Pancreas (tissue), 10 donors: ENCODE data around the gene VAV2. TPM values are rescaled to one million over a fixed set of nuclear protein-coding genes. Genes with fewer than 3 reads are reported as not detected.

Experiments used
- ATAC-seq, 4 donors: fragments of 200-7000 bp; cut with Tn5 transposase; one replicate each; pipeline versions ENCODE4 v1.8.0 to v1.9.1; 2020; ENCODE audit warnings: mild to moderate bottlenecking in 4 of 4, moderate library complexity in 4 of 4
- DNase-seq, 6 donors: peaks; one replicate each; pipeline ENCODE4 v3.0.0-alpha.2; 2020
- FAIRE-seq: peaks from 2 replicates; lab custom pipeline; 2012; peaks lifted over from hg19 to GRCh38; lab: Jason Lieb, UNC
- H3K27ac ChIP-seq, 4 donors: fragments of 200-600 bp; sonication (generic); 1 replicate in 3 of 4; 2 replicates in 1 of 4; pipeline versions ENCODE4 v1.5.0 to v1.8.0; 2020
- H3K27me3 ChIP-seq, 4 donors: fragments of 200-600 bp; one replicate each; pipeline ENCODE4 v1.8.0; 2021
- H3K36me3 ChIP-seq, 3 donors: fragments of 200-600 bp; sonication (generic) in 1 of 3; one replicate each; pipeline versions ENCODE4 v1.5.0 to v1.8.0; 2020 to 2021
- H3K4me1 ChIP-seq, 3 donors: fragments of 200-600 bp; one replicate each; pipeline ENCODE4 v1.8.0; 2021
- H3K4me3 ChIP-seq, 4 donors: fragments of 200-600 bp; sonication (generic) in 2 of 4; one replicate each; pipeline versions ENCODE4 v1.5.0 to v1.8.0; 2020 to 2021
- H3K9me3 ChIP-seq, 4 donors: fragments of 200-600 bp; one replicate each; pipeline ENCODE4 v1.8.0; 2021
- WGBS, 2 donors: extraction: QIAGEN DNeasy Blood & Tissue Kit; methylation state at CpG; one replicate each; pipeline ENCODE4 v1.1.7; 2013; 5-methylcytosine and 5-hydroxymethylcytosine counted together
- intact Hi-C, 3 donors: fragments of 100-400 bp; cut with DNase I; formaldehyde crosslinking; loops; one replicate each; pipeline versions ENCODE4 v1.11.1 to v1.14.2; 2022
- polyA plus RNA-seq, 2 donors: library from polyadenylated mRNA; stranded (reverse); fragments of 200-250 nt; gene quantifications; one replicate each; pipeline ENCODE4 v1.2.3, GENCODE V29; 2013
- total RNA-seq, 6 donors: library from RNA; stranded (reverse); fragmentation: NEBNext Ultra II Directional in 4 of 6; extraction: Animal tissue kit (Norgen Biotek cat#: 25700) in 4 of 6; gene quantifications; one replicate each; pipeline versions ENCODE4 v1.2.1 to v1.2.4, GENCODE V29; 2021 to 2023
- TF ChIP-seq, protein P1 (sequence below), 4 donors: fragments of 200-600 bp; sonication (generic) in 3 of 4; IDR thresholded peaks; one replicate each; pipeline versions ENCODE4 v1.5.0 to v1.8.0; 2021; ENCODE audit warnings: antibody characterized with exemption in 4 of 4
- donor health status: healthy with polysubstance abuse.
- donor health status: DM: no; HTN: no; CAD: no; lungs with moderate emphysema.
- donor health status: DM: no; HTN: no; CAD: no.
- donor health status: control.
- donor health status: control.
- donor health status: Bipolar disorder and iron deficiency.
- donor health status: DM: yes; HTN: yes; CAD: no.
- donor health status: DM: no; HTN: no; CAD: no.
- donor health status: DM: no; HTN: no; CAD: no.
- donor health status: DM: yes; HTN: yes; CAD: no.

The VAV2 gene
- total and polyA plus RNA-seq, 8 donors: 20.5 to 41.0 (median 33.6) TPM

DNA sequence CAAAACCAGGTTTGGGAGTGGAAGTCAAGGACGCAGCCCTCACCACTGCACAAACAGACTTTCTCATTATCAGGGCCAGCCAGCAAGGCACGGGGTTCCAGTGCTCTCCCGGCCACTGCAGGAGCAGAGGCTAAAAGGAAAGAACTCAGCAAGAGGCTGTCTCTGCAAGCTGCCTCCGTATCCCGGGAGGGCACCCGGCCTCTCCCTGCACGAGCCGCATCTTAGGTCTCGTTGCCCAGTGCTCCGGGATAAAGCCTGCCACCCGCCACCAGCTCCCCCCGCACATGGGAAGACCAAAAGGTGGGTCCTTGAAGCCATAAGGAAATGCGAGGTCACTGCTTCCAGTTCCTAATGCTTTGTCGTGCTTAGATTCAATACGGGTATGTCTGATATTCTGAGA is 136.8 kb downstream of the VAV2 start:
- Histone ChIP-seq H3K36me3 (no peaks in the 10 kb centered on the region), H3K4me3 (no peak overlapping the region)
- FAIRE-seq: no peak

DNA sequence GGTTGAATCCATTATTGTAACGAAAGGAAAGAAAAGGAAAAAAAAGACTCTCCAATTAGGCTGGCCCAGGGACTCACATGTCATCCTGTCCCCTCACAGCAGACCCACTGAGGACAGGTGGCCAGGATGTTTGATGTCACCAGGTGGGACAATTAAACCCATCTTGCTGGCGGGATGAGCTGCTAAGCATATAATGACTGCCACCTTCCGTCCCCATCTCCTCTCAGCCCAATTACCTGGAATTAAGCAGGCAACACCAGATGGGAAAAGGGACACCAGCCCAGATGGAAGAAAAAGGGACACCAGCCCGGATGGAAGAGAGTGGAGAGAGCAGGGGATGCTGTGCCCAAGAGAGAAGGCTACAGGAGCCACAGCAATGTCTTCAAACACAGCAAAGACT is 137.4 kb downstream of the VAV2 start:
- H3K27ac ChIP-seq: peak overlapping the region in 1 of 4 donors; percentile 54
- no peaks in the 10 kb centered on the region for H3K27me3 ChIP-seq
- ATAC-seq: no peak
- TF ChIP-seq, protein P1, sequence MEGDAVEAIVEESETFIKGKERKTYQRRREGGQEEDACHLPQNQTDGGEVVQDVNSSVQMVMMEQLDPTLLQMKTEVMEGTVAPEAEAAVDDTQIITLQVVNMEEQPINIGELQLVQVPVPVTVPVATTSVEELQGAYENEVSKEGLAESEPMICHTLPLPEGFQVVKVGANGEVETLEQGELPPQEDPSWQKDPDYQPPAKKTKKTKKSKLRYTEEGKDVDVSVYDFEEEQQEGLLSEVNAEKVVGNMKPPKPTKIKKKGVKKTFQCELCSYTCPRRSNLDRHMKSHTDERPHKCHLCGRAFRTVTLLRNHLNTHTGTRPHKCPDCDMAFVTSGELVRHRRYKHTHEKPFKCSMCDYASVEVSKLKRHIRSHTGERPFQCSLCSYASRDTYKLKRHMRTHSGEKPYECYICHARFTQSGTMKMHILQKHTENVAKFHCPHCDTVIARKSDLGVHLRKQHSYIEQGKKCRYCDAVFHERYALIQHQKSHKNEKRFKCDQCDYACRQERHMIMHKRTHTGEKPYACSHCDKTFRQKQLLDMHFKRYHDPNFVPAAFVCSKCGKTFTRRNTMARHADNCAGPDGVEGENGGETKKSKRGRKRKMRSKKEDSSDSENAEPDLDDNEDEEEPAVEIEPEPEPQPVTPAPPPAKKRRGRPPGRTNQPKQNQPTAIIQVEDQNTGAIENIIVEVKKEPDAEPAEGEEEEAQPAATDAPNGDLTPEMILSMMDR (IDR thresholded peaks at IDR 0.05): no peak
- 91% methylated on average over 4 of the region's 4 CpGs for WGBS, 2 donors
- H3K4me1 ChIP-seq: peaks cover 0 to 11% (median 3%) of the 10 kb centered on the region in 3 donors
- no peak for FAIRE-seq
- H3K9me3 ChIP-seq: no peaks in the 10 kb centered on the region
- DNase-seq: no peak
- no peak overlapping the region for H3K4me3 ChIP-seq
- no peaks in the 10 kb centered on the region for H3K36me3 ChIP-seq
- intact Hi-C loops: no loop called here

More for the DNA sequence above, 136.8 kb downstream of the VAV2 start:
- Histone ChIP-seq H3K9me3 (no peaks in the 10 kb centered on the region), H3K27ac (peak overlapping the region in 3 of 4 donors; percentile 20 to 55 (median 54)), H3K4me1 (peaks cover 0 to 11% (median 3%) of the 10 kb centered on the region in 3 donors), H3K27me3 (no peaks in the 10 kb centered on the region)
- WGBS, 2 donors: 76 to 78% methylated on average over 15 of the region's 15 CpGs
- peak in 1 of 4 donors; percentile 15 for ATAC-seq
- TF ChIP-seq, protein P1 (IDR thresholded peaks at IDR 0.05): no peak
- peak in 1 of 6 donors; percentile 35 for DNase-seq
- intact Hi-C loops: no loop called here

DNA sequence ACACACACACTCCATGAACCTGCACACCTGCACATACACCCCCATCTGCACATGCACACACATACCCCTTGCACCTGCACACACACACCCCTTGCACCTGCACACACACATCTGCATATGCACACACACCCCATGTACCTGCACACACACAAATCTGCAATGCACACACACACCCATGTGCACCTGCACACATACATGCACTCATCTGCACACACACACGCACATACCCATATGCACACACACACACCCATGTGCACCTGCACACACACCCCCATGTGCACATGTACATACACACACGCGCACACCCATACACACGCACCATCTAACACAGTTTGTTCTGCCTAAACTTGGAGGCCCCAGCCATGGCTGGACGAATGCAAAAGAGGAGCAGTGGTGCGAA is 138.1 kb downstream of the VAV2 start:
- H3K27ac ChIP-seq: no peak overlapping the region
- intact Hi-C loops: no loop called here
- no peak overlapping the region for H3K4me3 ChIP-seq
- peaks cover 0 to 11% (median 3%) of the 10 kb centered on the region in 3 donors for H3K4me1 ChIP-seq
- no peaks in the 10 kb centered on the region for H3K9me3 ChIP-seq
- no peak for ATAC-seq
- no peaks in the 10 kb centered on the region for H3K36me3 ChIP-seq
- WGBS, 2 donors: 93 to 94% methylated on average over 6 of the region's 6 CpGs
- no peaks in the 10 kb centered on the region for H3K27me3 ChIP-seq
- TF ChIP-seq, protein P1 (IDR thresholded peaks at IDR 0.05): no peak
- FAIRE-seq: no peak
- no peak for DNase-seq

DNA sequence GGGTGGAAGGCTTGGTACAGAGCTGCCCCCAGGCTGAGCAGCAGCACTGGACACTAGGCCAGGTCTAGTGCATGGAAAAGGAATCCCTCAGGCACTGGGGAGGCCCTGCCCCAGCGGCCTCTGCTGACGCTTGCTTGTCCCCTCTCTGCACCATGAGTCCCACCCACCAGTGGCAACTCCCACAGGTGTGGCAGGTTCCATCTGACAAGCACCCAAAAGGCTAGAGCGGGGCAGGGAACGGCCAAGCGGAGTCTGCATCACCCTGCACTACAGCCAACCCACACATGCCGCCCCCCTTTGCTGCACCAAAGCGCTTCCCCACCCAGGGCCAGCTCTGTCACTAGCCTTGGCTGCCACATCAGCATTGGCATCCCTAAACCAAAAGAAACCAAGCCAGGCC is 138.8 kb downstream of the VAV2 start:
- WGBS, 2 donors: 96 to 99% methylated on average over 7 of the region's 7 CpGs
- FAIRE-seq (no peak), DNase-seq (peak in 1 of 6 donors; percentile 58), ATAC-seq (no peak)
- Histone ChIP-seq H3K4me3 (no peak overlapping the region), H3K27ac (no peak overlapping the region), H3K36me3 (no peaks in the 10 kb centered on the region), H3K4me1 (peaks cover 0 to 11% (median 3%) of the 10 kb centered on the region in 3 donors), H3K27me3 (no peaks in the 10 kb centered on the region), H3K9me3 (no peaks in the 10 kb centered on the region)
- TF ChIP-seq, protein P1 (IDR thresholded peaks at IDR 0.05): no peak
- intact Hi-C loops: no loop called here

DNA sequence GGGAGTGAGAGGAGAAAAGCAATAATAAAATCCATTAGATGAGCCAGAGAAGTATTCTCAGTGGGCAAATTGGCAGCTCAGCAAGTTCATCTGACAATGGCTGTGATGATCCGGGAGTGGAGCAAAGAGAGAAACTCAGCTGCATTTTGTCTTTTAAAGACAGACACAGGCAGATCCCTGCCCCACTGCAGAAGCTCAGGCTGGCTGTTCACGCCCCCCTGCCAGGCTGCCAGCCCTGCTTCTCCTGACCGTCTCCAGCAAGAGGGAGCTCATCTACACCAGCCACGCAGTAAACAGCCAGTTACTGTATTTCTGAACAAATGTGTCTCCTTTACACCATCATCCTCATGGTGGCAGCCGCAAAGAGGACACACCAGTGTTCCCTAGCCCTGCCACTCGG is 139.7 kb downstream of the VAV2 start:
- TF ChIP-seq, protein P1 (IDR thresholded peaks at IDR 0.05): no peak
- no peaks in the 10 kb centered on the region for H3K27me3 ChIP-seq
- 96 to 97% methylated on average over 6 of the region's 6 CpGs for WGBS, 2 donors
- no peak overlapping the region for H3K27ac ChIP-seq
- no peaks in the 10 kb centered on the region for H3K9me3 ChIP-seq
- H3K4me1 ChIP-seq: peaks cover 0 to 11% (median 3%) of the 10 kb centered on the region in 3 donors
- FAIRE-seq (no peak), DNase-seq (no peak), ATAC-seq (no peak)
- intact Hi-C loops: no loop called here
- no peak overlapping the region for H3K4me3 ChIP-seq
- no peaks in the 10 kb centered on the region for H3K36me3 ChIP-seq
